LNCaP clone FGC (cell line): ENCODE data around the gene MBNL1.

ENCODE experiments used
- DNase-seq: peaks from one replicate; pipeline ENCODE4 v3.0.0-alpha.2; 2011; ENCODE audit warnings: low read depth
- H3K4me3 ChIP-seq: 2 replicates; pipeline ENCODE4 v1.5.1; 2011; ENCODE audit warnings: mild to moderate bottlenecking, low read depth, low read length, control low read depth
- CTCF ChIP-seq: IDR thresholded peaks from 2 replicates; pipeline ENCODE4 v1.5.1; 2012; ENCODE audit warnings: mild to moderate bottlenecking; ENCODE audit not compliant: control insufficient read depth, insufficient read depth; ENCODE audit errors: extremely low read depth

The MBNL1 gene

GRCh38 chr3:152268555-152269055, at the start of gene MBNL1:
MBNL1 (plus strand) TSS chr3:152268929; CDS start chr3:152300194, 31,265 bp downstream.
- no peak for DNase-seq
- no peak for TF ChIP-seq CTCF
- H3K4me3 ChIP-seq = peak within 1 kb of the TSS; percentile 85

GRCh38 chr3:152219216-152219615, 49.5 kb upstream of the MBNL1 start:
- no peak for DNase-seq
- no peak for TF ChIP-seq CTCF
- H3K4me3 ChIP-seq = no peak overlapping the region

GRCh38 chr3:152219769-152220255, 48.9 kb upstream of the MBNL1 start:
- no peak for TF ChIP-seq CTCF
- no peak for DNase-seq
- no peak overlapping the region for H3K4me3 ChIP-seq

- no peak for TF ChIP-seq CTCF
- no peak for DNase-seq
- no peak overlapping the region for H3K4me3 ChIP-seq
Observed at GRCh38 chr3:152222327-152222726, 46.4 kb upstream of the MBNL1 start.

GRCh38 chr3:152225201-152225600, 43.5 kb upstream of the MBNL1 start:
- no peak for TF ChIP-seq CTCF
- DNase-seq = no peak
- H3K4me3 ChIP-seq = no peak overlapping the region

- no peak overlapping the region for H3K4me3 ChIP-seq
- TF ChIP-seq CTCF = no peak
- DNase-seq = no peak
Observed at GRCh38 chr3:152226176-152226575, 42.6 kb upstream of the MBNL1 start.

GRCh38 chr3:152227027-152227426, 41.7 kb upstream of the MBNL1 start:
- no peak for TF ChIP-seq CTCF
- no peak overlapping the region for H3K4me3 ChIP-seq
- DNase-seq = no peak
